Putamen (tissue), 1 donor: Measurements from ENCODE around the gene ZNF225.
A peak's percentile ranks its signal among the peaks of the same experiment; 100 is the strongest.
"Not testable (repeated sequence)": the region's sequence is repeated elsewhere in the genome, so short reads cannot be mapped to it uniquely, and the experiment has no call there.

Source experiments
- DNase-seq: peaks from one replicate; pipeline ENCODE4 v3.0.0-alpha.2; 2016; ENCODE audit warnings: low spot score

The ZNF225 gene

GRCh38 chr19:44163789-44164188 lies 50.6 kb downstream of the ZNF225 start:
- DNase-seq, result no peak

- DNase-seq, result no peak
Observed at GRCh38 chr19:44164327-44164672, 51.1 kb downstream of the ZNF225 start.

- DNase-seq, result peak; percentile 99
Observed at GRCh38 chr19:44164673-44165512, 51.7 kb downstream of the ZNF225 start, which contains the start of gene ZNF226. TSS of gene ZNF226 (plus strand) at chr19:44165100. CDS start at chr19:44170081, 4,981 bp downstream.

- not testable (repeated sequence) for DNase-seq
Observed at GRCh38 chr19:44170660-44171059, 57.5 kb downstream of the ZNF225 start.

GRCh38 chr19:44176590-44176989 lies 63.4 kb downstream of the ZNF225 start:
- DNase-seq, result no peak

GRCh38 chr19:44180968-44181367 lies 67.8 kb downstream of the ZNF225 start:
- DNase-seq, result no peak

GRCh38 chr19:44182145-44182544 lies 68.9 kb downstream of the ZNF225 start:
- no peak for DNase-seq
